Ascending aorta (tissue), 2 donors: ENCODE data around the gene RALGAPA1. TPM values are rescaled to one million over a fixed set of nuclear protein-coding genes. Genes with fewer than 3 reads are reported as not detected.

Experiments used
- DNase-seq, 2 donors: peaks; one replicate each; pipeline ENCODE4 v3.0.0-alpha.2; 2019; ENCODE audit warnings: low spot score in 2 of 2
- H3K27ac ChIP-seq, 2 donors: fragments of 200-600 bp; sonication (generic); one replicate each; pipeline ENCODE4 v1.5.1; 2016 to 2017; ENCODE audit warnings: mild to moderate bottlenecking in 1 of 2
- H3K27me3 ChIP-seq: fragments of 200-600 bp; sonication (generic); one replicate; pipeline ENCODE4 v1.5.1; 2017
- H3K36me3 ChIP-seq, 2 donors: fragments of 200-600 bp; sonication (generic); one replicate each; pipeline ENCODE4 v1.5.1; 2016
- H3K4me1 ChIP-seq, 2 donors: fragments of 200-600 bp; sonication (generic); one replicate each; pipeline ENCODE4 v1.5.1; 2016 to 2017; ENCODE audit warnings: mild to moderate bottlenecking in 1 of 2
- H3K4me3 ChIP-seq, 2 donors: fragments of 200-600 bp; sonication (generic); one replicate each; pipeline ENCODE4 v1.5.1; 2016 to 2017; ENCODE audit warnings: mild to moderate bottlenecking in 1 of 2
- H3K9me3 ChIP-seq, 2 donors: fragments of 200-600 bp; sonication (generic); one replicate each; pipeline ENCODE4 v1.5.1; 2016
- intact Hi-C: fragments of 100-400 bp; cut with DNase I; formaldehyde crosslinking; loops from one replicate; pipeline ENCODE4 v1.15.1; 2023
- total RNA-seq: library from RNA; depleted of rRNA; stranded (reverse); fragments of >200 nt; gene quantifications from one replicate; pipeline ENCODE4 v1.1.0, GENCODE V29; 2016
- TF ChIP-seq, protein P1 (sequence below), 3 experiments: fragments of 200-600 bp in 2 of 3; fragments of 450-650 bp in 1 of 3; sonication (generic) in 2 of 3; IDR thresholded peaks; one replicate each; pipeline ENCODE4 v1.5.1; 2016 to 2019; ENCODE audit warnings: antibody characterized with exemption in 3 of 3, mild to moderate bottlenecking in 1 of 3, moderate library complexity in 1 of 3

The RALGAPA1 gene
- total RNA-seq, 1 donor from 2014 or later: 101 TPM

GRCh38 chr14:35499180-35499579 lies 309.9 kb downstream of the RALGAPA1 start:
- H3K4me1 ChIP-seq: no peaks in the 10 kb centered on the region
- H3K27ac ChIP-seq: no peak overlapping the region
- no peak for DNase-seq
- TF ChIP-seq, protein P1, sequence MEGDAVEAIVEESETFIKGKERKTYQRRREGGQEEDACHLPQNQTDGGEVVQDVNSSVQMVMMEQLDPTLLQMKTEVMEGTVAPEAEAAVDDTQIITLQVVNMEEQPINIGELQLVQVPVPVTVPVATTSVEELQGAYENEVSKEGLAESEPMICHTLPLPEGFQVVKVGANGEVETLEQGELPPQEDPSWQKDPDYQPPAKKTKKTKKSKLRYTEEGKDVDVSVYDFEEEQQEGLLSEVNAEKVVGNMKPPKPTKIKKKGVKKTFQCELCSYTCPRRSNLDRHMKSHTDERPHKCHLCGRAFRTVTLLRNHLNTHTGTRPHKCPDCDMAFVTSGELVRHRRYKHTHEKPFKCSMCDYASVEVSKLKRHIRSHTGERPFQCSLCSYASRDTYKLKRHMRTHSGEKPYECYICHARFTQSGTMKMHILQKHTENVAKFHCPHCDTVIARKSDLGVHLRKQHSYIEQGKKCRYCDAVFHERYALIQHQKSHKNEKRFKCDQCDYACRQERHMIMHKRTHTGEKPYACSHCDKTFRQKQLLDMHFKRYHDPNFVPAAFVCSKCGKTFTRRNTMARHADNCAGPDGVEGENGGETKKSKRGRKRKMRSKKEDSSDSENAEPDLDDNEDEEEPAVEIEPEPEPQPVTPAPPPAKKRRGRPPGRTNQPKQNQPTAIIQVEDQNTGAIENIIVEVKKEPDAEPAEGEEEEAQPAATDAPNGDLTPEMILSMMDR (IDR thresholded peaks at IDR 0.05): no peak
- H3K4me3 ChIP-seq: no peak overlapping the region
- no peaks in the 10 kb centered on the region for H3K9me3 ChIP-seq
- H3K27me3 ChIP-seq: no peaks in the 10 kb centered on the region
- intact Hi-C loops: no loop called here
- no peaks in the 10 kb centered on the region for H3K36me3 ChIP-seq

GRCh38 chr14:35495278-35495677 lies 313.8 kb downstream of the RALGAPA1 start:
- DNase-seq: no peak
- no peaks in the 10 kb centered on the region for H3K36me3 ChIP-seq
- no peaks in the 10 kb centered on the region for H3K27me3 ChIP-seq
- no peaks in the 10 kb centered on the region for H3K4me1 ChIP-seq
- no peak overlapping the region for H3K27ac ChIP-seq
- H3K4me3 ChIP-seq: no peak overlapping the region
- intact Hi-C loops: no loop called here
- peaks cover 0 to 5% of the 10 kb centered on the region in 2 donors for H3K9me3 ChIP-seq
- TF ChIP-seq, protein P1 (IDR thresholded peaks at IDR 0.05): no peak

DNA sequence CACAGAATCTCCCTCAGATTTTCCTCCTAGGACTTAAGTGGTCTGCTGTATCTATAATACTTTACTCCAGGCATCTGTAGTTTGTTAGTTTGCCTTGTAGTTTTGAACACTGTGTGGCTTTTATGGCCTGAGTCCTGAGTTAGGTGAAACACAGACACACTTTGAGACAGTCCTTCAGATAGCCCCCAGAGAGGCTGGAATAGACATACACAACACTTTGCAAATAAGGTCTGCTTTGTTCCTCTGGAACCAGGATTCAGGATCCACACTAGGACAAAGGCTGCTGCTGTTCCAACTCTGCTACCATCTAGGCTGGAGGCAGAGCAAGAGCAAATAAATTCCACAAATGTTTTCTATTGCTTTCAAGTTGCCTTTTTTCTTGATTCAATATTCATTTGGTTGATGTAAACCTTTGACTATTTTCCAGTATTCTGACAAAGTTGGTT lies 316.5 kb downstream of the RALGAPA1 start:
- Histone ChIP-seq H3K27ac (no peak overlapping the region), H3K9me3 (peaks cover 0 to 5% of the 10 kb centered on the region in 2 donors), H3K36me3 (no peaks in the 10 kb centered on the region), H3K4me3 (no peak overlapping the region), H3K4me1 (no peaks in the 10 kb centered on the region), H3K27me3 (no peaks in the 10 kb centered on the region)
- TF ChIP-seq, protein P1 (IDR thresholded peaks at IDR 0.05): no peak
- no peak for DNase-seq
- intact Hi-C loops: no loop called here

Other genes with a start within 250 kb of the RALGAPA1 start
- gene BRMS1L, start 17.0 kb upstream of the RALGAPA1 start, total RNA-seq: 7.7 TPM